H9 (cell line): ENCODE data around the gene FSTL4. TPM values are rescaled to one million over a fixed set of nuclear protein-coding genes. Genes with fewer than 3 reads are reported as not detected.

Experiments used
- DNase-seq: peaks from one replicate; pipeline ENCODE4 v3.0.0-alpha.2; 2017
- H2AFZ ChIP-seq: one replicate; pipeline ENCODE4 v1.6.1; 2013; ENCODE audit warnings: mild to moderate bottlenecking, low read length, control low read depth, moderate library complexity
- H2AK5ac ChIP-seq: 2 replicates; pipeline ENCODE4 v1.6.1; 2013; ENCODE audit warnings: low read length, control low read depth, mixed read lengths; ENCODE audit not compliant: insufficient read length
- H2BK120ac ChIP-seq: one replicate; pipeline ENCODE4 v1.6.1; 2013; ENCODE audit warnings: low read depth, mild to moderate bottlenecking, low read length, control low read depth, inconsistent platforms; ENCODE audit not compliant: poor library complexity, severe bottlenecking
- H2BK12ac ChIP-seq: 2 replicates; pipeline ENCODE4 v1.6.1; 2013; ENCODE audit warnings: low read length, control low read depth, mixed read lengths, low read depth; ENCODE audit not compliant: insufficient read length
- H2BK15ac ChIP-seq: 2 replicates; pipeline ENCODE4 v1.6.1; 2013; ENCODE audit warnings: low read depth, low read length, control low read depth
- H2BK20ac ChIP-seq: one replicate; pipeline ENCODE4 v1.6.1; 2013; ENCODE audit warnings: low read depth, mild to moderate bottlenecking, low read length, control low read depth, inconsistent platforms; ENCODE audit not compliant: poor library complexity, severe bottlenecking
- H2BK5ac ChIP-seq: 2 replicates; pipeline ENCODE4 v1.6.1; 2013; ENCODE audit warnings: low read length, control low read depth, mixed read lengths; ENCODE audit not compliant: insufficient read length
- H3K14ac ChIP-seq: 2 replicates; pipeline ENCODE4 v1.6.1; 2013; ENCODE audit warnings: low read length, control low read depth; ENCODE audit not compliant: insufficient read depth
- H3K18ac ChIP-seq: 2 replicates; pipeline ENCODE4 v1.6.1; 2013; ENCODE audit warnings: low read depth, mild to moderate bottlenecking, mixed read lengths, low read length, control low read depth; ENCODE audit not compliant: insufficient read length
- H3K23ac ChIP-seq: 2 replicates; pipeline ENCODE4 v1.6.1; 2013; ENCODE audit warnings: low read length, control low read depth, mixed read lengths, low read depth; ENCODE audit not compliant: insufficient read length
- H3K23me2 ChIP-seq: 2 replicates; pipeline ENCODE4 v1.6.1; 2013; ENCODE audit warnings: low read depth, mild to moderate bottlenecking, mixed read lengths, low read length, control low read depth; ENCODE audit not compliant: insufficient read length, poor library complexity, severe bottlenecking
- H3K27ac ChIP-seq: 2 replicates; pipeline ENCODE4 v1.5.1; 2013; ENCODE audit warnings: low read length, control low read depth, mixed read lengths, low read depth; ENCODE audit not compliant: insufficient read length
- H3K27me3 ChIP-seq: 2 replicates; pipeline ENCODE4 v1.6.1; 2013; ENCODE audit warnings: low read length, control low read depth, inconsistent platforms; ENCODE audit not compliant: insufficient read depth
- H3K4ac ChIP-seq: 2 replicates; pipeline ENCODE4 v1.6.1; 2013; ENCODE audit warnings: low read depth, mild to moderate bottlenecking, control low read depth, inconsistent platforms, low read length, moderate library complexity
- H3K4me1 ChIP-seq: 2 replicates; pipeline ENCODE4 v1.6.1; 2013; ENCODE audit warnings: low read length, control low read depth, inconsistent platforms; ENCODE audit not compliant: insufficient read depth
- H3K4me2 ChIP-seq: 2 replicates; pipeline ENCODE4 v1.6.1; 2013; ENCODE audit warnings: low read length, control low read depth, mixed read lengths; ENCODE audit not compliant: insufficient read length, insufficient read depth
- H3K56ac ChIP-seq: 2 replicates; pipeline ENCODE4 v1.6.1; 2013; ENCODE audit warnings: low read depth, mild to moderate bottlenecking, mixed read lengths, low read length, control low read depth; ENCODE audit not compliant: insufficient read length
- H3K79me1 ChIP-seq: 2 replicates; pipeline ENCODE4 v1.6.1; 2013; ENCODE audit warnings: low read depth, mild to moderate bottlenecking, moderate library complexity, low read length, control low read depth, inconsistent platforms; ENCODE audit not compliant: insufficient read depth, poor library complexity, severe bottlenecking
- H3K79me2 ChIP-seq: 2 replicates; pipeline ENCODE4 v1.6.1; 2013; ENCODE audit warnings: low read length, control low read depth, inconsistent platforms; ENCODE audit not compliant: insufficient read depth
- H3K9ac ChIP-seq: 2 replicates; pipeline ENCODE4 v1.6.1; 2013; ENCODE audit warnings: low read length, control low read depth, mixed read lengths; ENCODE audit not compliant: insufficient read length; ENCODE audit errors: extremely low read depth
- H3K9me3 ChIP-seq: one replicate; pipeline ENCODE4 v1.6.1; 2013; ENCODE audit warnings: low read depth, low read length, inconsistent platforms; ENCODE audit not compliant: control insufficient read depth
- H3T11ph ChIP-seq: one replicate; pipeline ENCODE4 v1.6.1; 2013; ENCODE audit warnings: mild to moderate bottlenecking, low read length, control low read depth, inconsistent platforms
- H4K20me1 ChIP-seq: one replicate; pipeline ENCODE4 v1.6.1; 2013; ENCODE audit not compliant: control insufficient read depth, insufficient read length, insufficient read depth
- H4K5ac ChIP-seq: 2 replicates; pipeline ENCODE4 v1.6.1; 2013; ENCODE audit warnings: low read depth, mild to moderate bottlenecking, mixed read lengths, low read length, control low read depth; ENCODE audit not compliant: insufficient read length
- H4K8ac ChIP-seq: replicated peaks from 2 replicates; pipeline ENCODE4 v1.6.1; 2013; ENCODE audit warnings: low read length, control low read depth, mixed read lengths, low read depth; ENCODE audit not compliant: insufficient read length
- H4K91ac ChIP-seq: 2 replicates; pipeline ENCODE4 v1.6.1; 2013; ENCODE audit warnings: low read depth, mild to moderate bottlenecking, moderate library complexity, mixed read lengths, low read length, control low read depth; ENCODE audit not compliant: insufficient read length
- H3K27ac Mint-ChIP-seq, 3 experiments: 2 replicates in 2 of 3; 3 replicates in 1 of 3; pipeline ENCODE4 v1.8.0; 2020 to 2021; ENCODE audit warnings: mixed read lengths in 3 of 3, mild to moderate bottlenecking in 1 of 3, moderate library complexity in 1 of 3
- H3K27me3 Mint-ChIP-seq: 2 replicates; pipeline ENCODE4 v1.8.0; 2021; ENCODE audit warnings: low read depth, mild to moderate bottlenecking, moderate library complexity, mixed read lengths
- H3K36me3 Mint-ChIP-seq, 3 experiments: 2 replicates in 2 of 3; 3 replicates in 1 of 3; pipeline ENCODE4 v1.8.0; 2020 to 2021; ENCODE audit warnings: low read depth in 3 of 3, mixed read lengths in 3 of 3; ENCODE audit not compliant: insufficient read depth in 1 of 3
- H3K4me1 Mint-ChIP-seq, 2 experiments: 2 replicates each; pipeline ENCODE4 v1.8.0; 2020; ENCODE audit warnings: mixed read lengths in 2 of 2
- H3K4me3 Mint-ChIP-seq, 2 experiments: 2 replicates in 1 of 2; 3 replicates in 1 of 2; pipeline ENCODE4 v1.8.0; 2020 to 2021; ENCODE audit warnings: mild to moderate bottlenecking in 2 of 2, mixed read lengths in 2 of 2, moderate library complexity in 1 of 2
- H3K9me3 Mint-ChIP-seq, 2 experiments: 2 replicates in 1 of 2; 3 replicates in 1 of 2; pipeline ENCODE4 v1.8.0; 2020; ENCODE audit warnings: mild to moderate bottlenecking in 2 of 2, mixed read lengths in 2 of 2, moderate library complexity in 1 of 2
- WGBS: extraction: QIAGEN DNeasy Blood & Tissue Kit; methylation state at CpG from one replicate; pipeline ENCODE4 v1.1.7; 2013; ENCODE audit warnings: missing lambda C conversion rate, low lambda C conversion rate, mixed read lengths; ENCODE audit not compliant: insufficient read length; ENCODE audit errors: extremely low coverage; 5-methylcytosine and 5-hydroxymethylcytosine counted together
- total RNA-seq: library from RNA; stranded (reverse); gene quantifications from 2 replicates; pipeline ENCODE4 v1.2.1, GENCODE V29; 2021
- TF ChIP-seq, protein P1 (sequence below): fragments of 200-600 bp; sonication (generic); conservative IDR thresholded peaks from 3 replicates; pipeline ENCODE4 v1.8.0; 2021; ENCODE audit warnings: antibody characterized with exemption, mild to moderate bottlenecking

FSTL4 gene
- total RNA-seq, 1 experiment from 2014 or later, result 5.7 TPM

DNA sequence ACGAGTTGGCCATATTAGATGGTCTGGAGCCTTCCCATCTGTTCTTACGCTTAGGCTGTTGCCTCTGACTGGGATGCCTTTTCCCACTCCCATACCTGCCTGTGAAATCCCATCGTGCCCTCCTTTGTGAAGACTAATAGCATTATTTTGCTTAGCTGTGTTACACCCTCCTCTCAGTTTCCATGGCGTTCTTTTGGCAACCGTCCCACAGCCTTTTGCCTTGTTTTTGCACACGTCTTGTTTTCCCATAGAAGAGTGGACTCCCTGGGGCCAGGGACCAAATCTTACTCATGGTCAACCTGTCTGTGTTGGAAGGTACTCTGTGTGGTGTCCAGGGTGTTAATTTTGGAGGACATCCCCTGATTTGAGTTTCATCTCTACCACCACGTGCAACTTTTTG is 318.4 kb downstream of the FSTL4 start:
- no peak overlapping the region for H2BK20ac ChIP-seq
- H3K14ac ChIP-seq, result no peak overlapping the region
- H3K56ac ChIP-seq, result no peak overlapping the region
- H3K27me3 ChIP-seq, result no peaks in the 10 kb centered on the region
- no peak overlapping the region for H3K27ac ChIP-seq
- Mint-ChIP-seq H3K4me3 (no peak overlapping the region), H3K27me3 (no peaks in the 10 kb centered on the region), H3K27ac (no peak overlapping the region), H3K4me1 (peaks cover 13 to 20% of the 10 kb centered on the region in 2 experiments), H3K9me3 (no peaks in the 10 kb centered on the region), H3K36me3 (no peaks in the 10 kb centered on the region)
- H2BK12ac ChIP-seq, result no peak overlapping the region
- no peak overlapping the region for H3K4ac ChIP-seq
- no peaks in the 10 kb centered on the region for H3K4me1 ChIP-seq
- H2BK120ac ChIP-seq, result no peak overlapping the region
- no peaks in the 10 kb centered on the region for H3K79me2 ChIP-seq
- H2AFZ ChIP-seq, result no peak overlapping the region
- no peak overlapping the region for H4K8ac ChIP-seq
- H3K79me1 ChIP-seq, result no peaks in the 10 kb centered on the region
- H2BK15ac ChIP-seq, result no peak overlapping the region
- H3K18ac ChIP-seq, result no peak overlapping the region
- WGBS, result no CpG with 5 or more reads among the region's 7 CpGs
- H4K91ac ChIP-seq, result no peak overlapping the region
- no peak overlapping the region for H3K9ac ChIP-seq
- H4K20me1 ChIP-seq, result no peaks in the 10 kb centered on the region
- DNase-seq, result no peak
- TF ChIP-seq, protein P1, sequence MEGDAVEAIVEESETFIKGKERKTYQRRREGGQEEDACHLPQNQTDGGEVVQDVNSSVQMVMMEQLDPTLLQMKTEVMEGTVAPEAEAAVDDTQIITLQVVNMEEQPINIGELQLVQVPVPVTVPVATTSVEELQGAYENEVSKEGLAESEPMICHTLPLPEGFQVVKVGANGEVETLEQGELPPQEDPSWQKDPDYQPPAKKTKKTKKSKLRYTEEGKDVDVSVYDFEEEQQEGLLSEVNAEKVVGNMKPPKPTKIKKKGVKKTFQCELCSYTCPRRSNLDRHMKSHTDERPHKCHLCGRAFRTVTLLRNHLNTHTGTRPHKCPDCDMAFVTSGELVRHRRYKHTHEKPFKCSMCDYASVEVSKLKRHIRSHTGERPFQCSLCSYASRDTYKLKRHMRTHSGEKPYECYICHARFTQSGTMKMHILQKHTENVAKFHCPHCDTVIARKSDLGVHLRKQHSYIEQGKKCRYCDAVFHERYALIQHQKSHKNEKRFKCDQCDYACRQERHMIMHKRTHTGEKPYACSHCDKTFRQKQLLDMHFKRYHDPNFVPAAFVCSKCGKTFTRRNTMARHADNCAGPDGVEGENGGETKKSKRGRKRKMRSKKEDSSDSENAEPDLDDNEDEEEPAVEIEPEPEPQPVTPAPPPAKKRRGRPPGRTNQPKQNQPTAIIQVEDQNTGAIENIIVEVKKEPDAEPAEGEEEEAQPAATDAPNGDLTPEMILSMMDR, result no peak
- no peak overlapping the region for H2BK5ac ChIP-seq
- no peaks in the 10 kb centered on the region for H3K9me3 ChIP-seq
- H3K23ac ChIP-seq, result no peak overlapping the region
- no peak overlapping the region for H2AK5ac ChIP-seq
- no peaks in the 10 kb centered on the region for H3K23me2 ChIP-seq
- H3K4me2 ChIP-seq, result no peak overlapping the region
- H4K5ac ChIP-seq, result no peak overlapping the region
- no peak overlapping the region for H3T11ph ChIP-seq
